ENCODE results near the gene SSBP3.

GRCh38 chr1:54225986-54226559, 180.1 kb downstream of the SSBP3 start:
- TF ChIP-seq EZH2 (IDR thresholded peaks at IDR 0.05; ENCODE audit: insufficient read depth, poor library complexity, severe bottlenecking) (no peak), EZH2phosphoT487 (IDR thresholded peaks at IDR 0.05; ENCODE audit: insufficient read depth, low read depth) (no peak)
